Stimulated activated naive CD4-positive, alpha-beta T cell (primary cell): ENCODE measurements around the gene ZNF813.
"Not testable (repeated sequence)": the region's sequence is repeated elsewhere in the genome, so short reads cannot be mapped to it uniquely, and the experiment has no call there.

Source experiments
- DNase-seq, 6 experiments: peaks; one replicate each; lab custom pipeline; 2025; lab: John Stamatoyannopoulos, UW

ZNF813 gene

DNA sequence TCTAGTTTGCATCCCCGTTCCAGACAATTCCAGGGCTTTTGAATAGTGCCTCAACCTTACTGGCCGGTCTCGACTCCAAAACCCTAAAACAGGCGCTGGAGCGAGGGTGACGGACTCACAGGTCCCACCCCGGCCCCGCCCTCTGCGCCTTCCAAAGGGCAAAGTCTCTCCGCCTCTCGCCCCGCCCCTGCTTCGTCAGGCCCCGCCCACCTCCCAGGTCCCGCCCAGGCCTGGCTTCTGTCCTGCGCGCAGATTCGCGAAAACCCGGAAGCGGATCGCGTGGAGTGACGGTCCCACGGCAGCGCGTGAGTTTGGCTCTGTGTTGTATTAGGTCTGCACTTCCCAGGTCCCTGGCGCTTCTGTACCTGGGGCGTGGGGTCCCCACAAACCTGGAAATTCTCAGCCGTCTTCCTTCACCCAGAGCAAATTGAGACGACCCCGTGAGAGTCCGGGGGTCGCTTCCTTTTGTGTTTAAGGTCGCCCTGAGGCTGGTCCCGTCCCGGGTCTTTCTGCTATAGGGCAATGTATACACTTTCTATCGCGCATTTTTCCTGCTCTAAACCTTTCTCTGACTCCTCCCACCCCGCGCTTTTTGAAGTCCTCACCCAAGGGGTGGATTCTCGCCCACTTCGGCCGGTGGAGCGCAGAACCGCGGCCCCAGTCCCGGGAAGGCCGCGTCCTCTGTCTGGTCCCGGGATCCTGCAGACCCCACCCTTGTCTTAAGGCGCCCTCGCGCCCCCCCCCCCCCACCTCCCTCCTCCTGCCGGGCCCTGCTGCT lies at the start of gene ZNF813:
Gene ZNF813, plus strand, starts transcription at position 249 of the 778 bp plus-strand sequence. CDS start 16,090 bp downstream, outside the sequence.
- DNase-seq = peak; percentile 85 to 97 (median 94)

DNA sequence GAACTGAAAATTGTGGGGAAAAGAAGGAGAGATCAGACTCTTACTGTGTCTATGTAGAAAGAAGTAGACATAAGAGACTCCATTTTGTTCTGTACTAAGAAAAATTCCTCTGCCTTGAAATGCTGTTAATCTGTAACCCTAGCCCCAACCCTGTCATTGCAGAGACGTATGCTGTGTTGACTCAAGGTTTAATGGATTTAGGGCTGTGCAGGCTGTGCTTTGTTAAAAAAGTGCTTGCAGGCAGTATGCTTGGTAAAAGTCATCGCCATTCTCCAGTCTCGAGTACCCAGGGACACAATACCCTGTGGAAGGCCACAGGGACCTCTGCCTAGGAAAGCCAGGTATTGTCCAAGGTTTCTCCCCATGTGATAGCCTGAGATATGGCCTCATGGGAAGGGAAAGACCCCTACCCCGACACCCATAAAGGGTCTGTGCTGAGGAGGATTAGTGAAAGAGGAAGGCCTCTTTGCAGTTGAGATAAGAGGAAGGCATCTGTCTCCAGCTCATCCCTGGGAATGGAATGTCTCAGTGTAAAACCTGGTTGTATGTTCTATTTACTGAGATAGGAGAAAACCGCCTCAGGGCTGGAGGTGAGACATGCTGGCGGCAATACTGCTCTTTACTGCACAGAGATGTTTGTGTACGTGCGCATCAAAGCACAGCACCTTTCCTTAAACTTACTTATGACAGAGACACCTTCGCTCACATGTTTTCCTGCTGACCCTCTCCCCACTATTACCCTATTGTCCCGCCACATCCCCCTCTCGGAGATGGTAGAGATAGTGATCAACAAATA lies 46.8 kb upstream of the ZNF813 start:
- not testable (repeated sequence) for DNase-seq

DNA sequence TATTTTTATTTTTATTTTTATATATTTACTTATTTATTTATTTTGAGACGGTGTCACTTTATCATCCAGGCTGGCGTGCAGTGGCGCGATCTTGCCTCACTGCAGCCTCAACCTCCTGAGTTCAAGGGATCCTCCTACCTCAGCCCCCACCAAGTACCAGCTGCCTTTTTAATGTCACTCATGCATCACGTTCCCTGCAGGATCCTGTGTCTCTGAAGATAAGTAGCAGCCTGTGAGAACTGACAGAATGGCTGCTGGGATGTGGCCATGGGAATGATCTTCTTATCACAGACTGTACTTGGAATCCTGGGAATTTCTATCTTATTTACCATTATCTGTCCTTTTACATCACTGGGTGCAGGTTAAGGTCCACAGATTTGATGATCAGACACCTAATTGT lies 45.0 kb upstream of the ZNF813 start:
- no peak for DNase-seq

DNA sequence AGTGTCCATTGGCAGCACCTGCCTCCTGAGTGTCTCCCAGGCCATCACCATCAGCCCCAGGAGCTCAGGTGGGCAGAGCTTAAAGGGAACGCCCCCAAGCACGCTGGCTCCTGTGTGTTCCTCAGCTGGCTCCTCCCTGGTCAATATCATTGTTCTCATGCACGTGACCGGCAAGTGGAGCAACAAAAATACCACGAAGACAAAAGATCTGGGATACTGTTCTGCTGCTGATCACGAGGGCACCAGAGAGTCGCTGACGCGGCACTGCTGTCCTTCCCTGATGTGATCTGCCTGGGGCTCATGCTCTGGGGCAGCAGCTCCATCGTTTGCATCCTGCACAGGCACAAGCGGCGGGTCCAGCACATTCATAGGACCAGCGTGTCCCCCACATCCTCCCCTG lies 44.5 kb upstream of the ZNF813 start:
- DNase-seq = not testable (repeated sequence)

DNA sequence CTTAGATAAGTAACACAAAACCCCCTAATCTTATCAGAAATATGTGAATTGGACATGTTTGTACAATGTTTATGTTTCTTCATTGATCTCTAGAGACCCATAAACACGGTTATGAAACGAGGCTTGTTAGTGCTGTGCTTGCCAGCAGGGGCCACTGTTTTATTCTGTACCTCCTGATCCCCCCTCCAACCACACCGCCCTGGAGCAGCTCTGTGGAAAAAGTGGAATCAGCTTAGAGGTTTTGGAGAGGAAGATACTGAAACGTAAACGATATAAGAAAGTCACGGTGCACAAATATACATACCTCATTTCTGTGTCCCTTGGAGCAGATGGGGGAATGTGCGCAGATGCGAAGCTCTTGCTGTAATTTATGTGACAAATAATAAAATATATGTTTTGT lies 43.9 kb upstream of the ZNF813 start:
- not testable (repeated sequence) for DNase-seq

DNA sequence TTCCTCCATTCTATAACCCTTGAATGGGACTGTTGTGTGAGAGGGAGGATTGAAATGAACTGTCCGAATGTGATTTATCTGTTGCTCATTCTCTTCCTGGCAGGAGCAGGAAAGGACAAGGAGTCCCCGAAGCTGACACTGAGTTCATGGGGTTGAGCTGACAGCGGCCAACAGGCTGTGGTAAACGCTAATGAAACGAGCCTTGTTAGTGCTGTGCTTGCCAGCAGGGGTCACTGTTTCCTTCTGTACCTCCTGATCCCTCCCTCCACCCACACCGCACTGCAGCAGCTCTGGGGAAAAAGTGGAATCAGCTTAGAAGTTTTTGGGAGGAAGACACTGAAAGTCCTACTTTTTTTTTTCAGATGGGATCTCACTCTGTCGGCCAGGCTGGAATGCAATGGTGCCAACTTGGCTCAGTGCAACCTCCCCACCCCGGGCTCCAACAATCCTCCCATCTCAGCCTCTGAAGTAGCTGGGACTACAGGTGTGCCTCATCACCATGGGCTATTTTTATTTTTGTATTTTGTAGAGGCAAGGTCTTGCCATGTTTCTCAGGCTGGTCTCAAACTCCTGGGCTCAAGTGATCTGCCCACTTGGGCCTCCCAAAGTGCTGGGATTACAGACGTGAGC lies 42.5 kb upstream of the ZNF813 start:
- DNase-seq = peak; percentile 27 to 67 (median 52)

DNA sequence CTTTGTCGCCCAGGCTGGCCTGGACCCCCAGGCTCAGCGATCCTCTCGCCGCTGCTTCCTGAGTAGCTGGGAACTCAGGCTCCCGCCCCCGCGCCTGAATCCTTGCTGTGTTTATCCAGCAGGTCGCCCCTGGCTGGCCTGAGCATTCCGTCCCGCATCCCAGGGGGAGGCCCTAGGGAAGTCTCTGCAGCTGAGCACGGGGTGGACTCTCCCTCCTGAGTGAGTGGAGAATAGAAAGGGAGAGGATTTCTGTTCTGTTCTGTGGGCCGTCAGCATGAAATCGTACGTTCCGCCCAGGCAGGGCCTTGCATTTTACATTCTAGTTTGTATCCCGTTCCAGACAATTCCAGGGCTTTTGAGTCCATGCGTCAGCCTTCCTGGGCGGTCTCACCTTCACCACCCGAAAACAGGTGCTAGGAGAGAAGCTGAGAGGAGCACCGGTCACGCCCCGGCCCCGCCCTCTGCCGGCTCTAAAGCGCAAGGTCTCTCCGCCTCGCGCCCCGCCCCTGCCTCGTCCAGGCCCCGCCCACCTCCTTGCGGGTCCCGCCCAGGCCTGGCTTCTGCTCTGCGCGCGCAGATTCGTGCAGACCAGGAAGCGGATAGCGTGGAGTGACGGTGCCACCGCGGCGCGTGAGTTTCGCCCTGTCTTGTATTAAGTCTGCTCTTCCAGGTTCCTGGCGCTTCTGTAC lies 36.0 kb upstream of the ZNF813 start, which contains the start of gene ZNF761:
Gene ZNF761, plus strand, starts transcription at position 586 of the 689 bp plus-strand sequence. CDS start 15,285 bp downstream, outside the sequence.
- peak; percentile 94 to 98 (median 97) for DNase-seq

DNA sequence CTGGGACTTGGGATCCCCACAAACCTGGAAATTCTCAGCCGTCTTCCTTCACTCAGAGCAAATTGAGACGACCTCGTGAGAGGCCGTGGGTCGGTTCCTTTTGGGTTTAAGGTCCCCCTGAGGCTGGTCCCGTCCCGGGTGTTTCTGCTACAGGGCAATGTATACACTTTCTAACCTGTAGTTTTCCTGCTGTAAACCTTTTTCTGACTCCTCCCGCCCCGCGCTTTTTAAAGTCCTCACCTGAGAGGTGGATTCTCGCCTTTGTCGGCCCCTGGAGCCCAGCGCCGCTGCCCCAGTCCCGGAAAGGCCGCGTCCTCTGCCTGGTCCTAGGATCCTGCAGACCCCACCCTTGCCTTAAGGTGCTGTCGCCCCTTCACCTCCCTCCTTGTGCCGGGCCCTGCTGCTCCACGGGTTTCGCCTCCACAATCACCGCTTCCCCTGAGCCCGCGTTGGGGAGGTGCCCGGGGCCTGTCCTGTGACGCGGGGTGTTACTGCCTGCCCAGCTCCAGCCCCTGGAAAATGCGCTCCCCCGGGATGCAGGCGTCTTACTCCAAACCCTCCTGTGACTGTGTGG lies 35.4 kb upstream of the ZNF813 start:
- DNase-seq = peak in 3 of 6 experiments; percentile 14 to 54 (median 26)

DNA sequence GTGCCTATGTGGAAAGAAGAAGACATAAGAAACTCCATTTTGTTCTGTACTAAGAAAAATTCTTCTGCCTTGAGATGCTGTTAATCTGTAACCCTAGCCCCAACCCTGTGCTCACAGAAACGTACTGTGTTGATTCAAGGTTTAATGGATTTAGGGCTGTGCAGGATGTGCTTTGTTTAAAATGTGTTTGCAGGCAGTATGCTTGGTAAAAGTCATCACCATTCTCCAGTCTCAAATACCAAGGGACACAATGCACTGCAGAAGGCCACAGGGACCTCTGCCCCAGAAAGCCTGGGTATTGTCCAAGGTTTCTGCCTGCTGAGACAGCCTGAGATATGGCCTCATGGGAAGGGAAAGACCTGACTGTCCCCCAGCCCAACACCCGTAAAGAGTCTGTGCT lies 23.7 kb upstream of the ZNF813 start:
- not testable (repeated sequence) for DNase-seq

DNA sequence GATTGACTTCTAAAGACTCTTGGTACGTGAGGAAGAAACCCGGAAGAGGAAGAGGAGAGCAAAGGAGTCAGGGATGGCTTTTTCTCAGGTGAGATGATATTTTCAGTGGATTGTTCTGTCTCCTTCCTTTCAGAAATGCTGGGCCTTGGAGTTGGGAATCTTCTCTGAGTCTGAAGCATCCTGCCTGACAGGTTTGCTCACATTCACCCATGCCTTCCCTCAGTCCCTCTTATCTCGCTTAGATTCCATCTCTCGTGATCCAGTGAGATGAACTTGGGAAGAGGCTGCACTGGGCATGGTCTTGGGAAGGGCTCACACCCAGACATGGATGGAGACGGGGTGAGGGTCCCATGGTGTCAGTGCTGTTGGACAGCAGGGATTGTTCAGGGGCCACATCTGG lies 20.3 kb upstream of the ZNF813 start:
- not testable (repeated sequence) for DNase-seq

DNA sequence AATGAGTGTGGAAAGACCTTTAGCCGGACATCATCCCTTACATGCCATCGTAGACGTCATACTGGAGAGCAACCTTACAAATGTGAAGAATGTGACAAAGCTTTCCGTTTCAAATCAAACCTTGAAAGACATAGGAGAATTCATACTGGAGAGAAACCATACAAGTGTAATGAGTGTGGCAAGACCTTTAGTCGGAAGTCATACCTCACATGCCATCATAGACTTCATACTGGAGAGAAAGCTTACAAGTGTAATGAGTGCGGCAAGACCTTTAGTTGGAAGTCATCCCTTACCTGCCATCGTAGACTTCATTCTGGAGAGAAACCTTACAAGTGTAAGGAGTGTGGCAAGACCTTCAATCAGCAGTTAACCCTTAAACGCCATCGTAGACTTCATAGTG lies 11.7 kb upstream of the ZNF813 start:
- DNase-seq = no peak

DNA sequence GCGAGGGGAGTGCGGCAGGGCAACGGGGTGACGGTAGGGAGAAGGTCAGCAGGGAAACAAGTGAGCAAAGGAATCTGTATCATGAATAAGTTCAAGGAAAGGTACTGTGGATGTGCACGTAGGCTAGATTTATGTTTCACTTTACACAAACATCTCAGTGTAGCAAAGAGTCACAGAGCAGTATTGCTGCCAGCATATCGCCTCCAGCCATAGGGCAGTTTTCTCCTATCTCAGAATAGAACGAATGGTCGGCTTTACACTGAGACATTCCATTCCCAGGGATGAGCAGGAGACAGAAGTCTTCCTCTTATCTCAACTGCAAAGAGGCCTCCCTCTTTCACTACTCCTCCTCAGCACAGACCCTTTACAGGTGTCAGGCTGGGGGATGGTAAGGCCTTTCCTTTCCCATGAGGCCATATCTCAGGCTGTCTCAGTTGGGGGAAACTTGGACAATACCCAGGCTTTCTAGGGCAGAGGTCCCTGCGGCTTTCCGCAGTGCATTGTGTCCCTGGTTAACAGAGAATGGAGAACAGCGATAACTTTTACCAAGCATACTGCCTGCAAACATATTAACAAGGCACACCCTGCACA lies 7.3 kb upstream of the ZNF813 start:
- DNase-seq = not testable (repeated sequence)

DNA sequence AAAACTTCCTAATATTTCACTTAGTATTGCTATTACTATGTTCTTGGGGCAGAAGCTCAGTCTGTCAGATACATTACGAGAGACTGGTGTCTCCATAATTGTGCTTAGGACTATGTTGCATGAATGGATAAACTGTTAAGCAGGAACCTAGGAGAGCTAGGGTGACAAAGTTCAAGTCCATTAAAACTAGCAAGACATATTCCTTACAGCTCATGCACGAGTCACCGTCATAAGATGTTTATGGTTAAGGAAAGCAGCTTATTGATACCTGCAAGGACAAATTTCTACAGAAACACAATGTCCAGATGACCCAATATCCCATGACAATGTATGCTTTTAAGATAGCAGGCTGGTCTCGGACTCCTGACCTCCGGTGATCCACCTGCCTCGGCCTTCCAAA lies 5.7 kb upstream of the ZNF813 start:
- no peak for DNase-seq

DNA sequence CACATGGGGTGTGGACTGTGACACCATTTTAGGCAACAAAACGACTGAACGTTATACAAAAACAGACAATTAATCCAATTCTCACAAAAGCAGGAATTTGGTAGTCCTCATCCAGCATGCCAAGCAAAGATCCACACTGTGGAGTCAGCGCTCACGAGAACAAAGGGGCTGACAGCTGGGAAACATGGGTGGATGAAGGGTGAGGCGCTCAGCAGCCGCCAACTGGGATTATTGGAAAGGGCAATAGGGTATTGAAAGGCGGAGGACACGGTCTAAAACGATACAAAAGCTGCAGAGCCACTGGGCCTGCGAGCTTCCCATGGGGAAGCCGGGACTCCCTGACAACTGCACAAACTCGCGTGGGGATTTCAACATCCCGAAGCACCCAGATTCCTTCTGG lies 4.7 kb upstream of the ZNF813 start:
- DNase-seq = no peak

DNA sequence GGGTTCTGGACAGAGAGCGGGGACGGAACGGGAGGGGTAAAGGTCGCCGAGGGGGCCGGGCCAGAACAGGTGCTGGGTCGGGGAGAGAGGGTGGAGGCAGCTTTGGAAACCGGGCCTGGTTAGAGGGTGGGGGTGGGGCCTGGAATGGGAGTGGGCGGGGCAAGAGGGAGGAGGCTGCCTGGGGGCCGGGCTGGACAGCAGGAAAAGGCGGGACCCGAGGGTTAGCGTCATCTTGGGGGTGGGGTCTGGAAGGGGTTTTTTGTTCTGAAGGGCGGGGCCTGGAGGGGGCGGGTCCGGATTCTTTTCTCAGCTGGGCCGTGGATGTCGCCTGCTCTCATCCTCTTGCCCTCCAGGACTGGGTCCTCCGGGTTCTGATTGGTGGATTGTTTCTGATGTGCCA lies 4.3 kb upstream of the ZNF813 start:
- no peak for DNase-seq

DNA sequence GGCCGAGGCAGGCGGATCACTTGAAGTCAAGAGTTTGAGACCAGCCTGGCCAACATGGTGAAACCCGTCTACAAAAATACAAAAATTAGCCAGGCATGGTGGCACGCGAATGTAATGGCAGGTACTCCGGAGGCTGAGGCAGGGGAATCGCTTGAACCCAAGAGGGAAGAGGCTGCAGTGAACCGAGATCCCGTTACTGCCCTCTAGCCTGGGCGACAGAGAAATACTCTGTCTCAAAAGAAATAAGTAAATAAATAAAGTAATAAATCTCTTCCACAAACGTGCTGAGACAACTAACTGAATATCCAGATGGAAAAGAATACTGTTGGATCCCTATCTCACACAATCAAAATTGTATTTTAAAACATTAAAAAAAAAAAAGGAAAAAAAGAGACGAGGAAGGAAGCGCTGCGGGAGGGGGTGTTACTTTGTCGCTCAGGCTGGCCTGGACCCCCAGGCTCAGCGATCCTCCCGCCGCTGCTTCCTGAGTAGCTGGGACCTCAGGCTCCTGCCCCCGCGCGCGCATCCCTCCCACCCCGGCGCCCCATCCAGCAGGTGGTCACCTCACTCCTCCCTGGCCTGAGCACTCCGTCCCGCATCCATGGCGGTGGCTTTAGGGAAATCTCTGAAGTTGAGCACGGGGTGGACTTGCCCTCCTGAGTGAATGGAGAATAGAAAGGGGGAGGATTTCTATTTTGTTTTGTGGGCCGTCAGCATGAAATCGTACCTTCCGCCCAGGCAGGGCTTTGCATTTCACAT lies 628 bp upstream of the ZNF813 start:
- DNase-seq = peak in 1 of 6 experiments; percentile 21

DNA sequence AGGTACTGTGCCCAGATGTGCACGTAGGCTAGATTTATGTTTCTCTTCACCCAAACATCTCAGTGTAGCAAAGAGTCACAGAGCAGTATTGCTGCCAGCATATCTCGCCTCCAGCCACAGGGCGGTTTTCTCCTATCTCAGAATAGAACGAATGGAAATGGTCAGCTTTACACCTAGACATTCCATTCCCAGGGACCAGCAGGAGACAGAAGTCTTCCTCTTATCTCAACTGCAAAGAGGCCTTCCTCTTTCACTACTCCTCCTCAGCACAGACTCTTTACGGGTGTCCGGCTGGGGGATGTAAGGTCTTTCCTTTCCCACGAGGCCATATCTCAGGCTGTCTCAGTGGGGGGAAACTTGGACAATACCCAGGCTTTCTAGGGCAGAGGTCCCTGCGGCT lies 1.1 kb downstream of the ZNF813 start:
- not testable (repeated sequence) for DNase-seq

DNA sequence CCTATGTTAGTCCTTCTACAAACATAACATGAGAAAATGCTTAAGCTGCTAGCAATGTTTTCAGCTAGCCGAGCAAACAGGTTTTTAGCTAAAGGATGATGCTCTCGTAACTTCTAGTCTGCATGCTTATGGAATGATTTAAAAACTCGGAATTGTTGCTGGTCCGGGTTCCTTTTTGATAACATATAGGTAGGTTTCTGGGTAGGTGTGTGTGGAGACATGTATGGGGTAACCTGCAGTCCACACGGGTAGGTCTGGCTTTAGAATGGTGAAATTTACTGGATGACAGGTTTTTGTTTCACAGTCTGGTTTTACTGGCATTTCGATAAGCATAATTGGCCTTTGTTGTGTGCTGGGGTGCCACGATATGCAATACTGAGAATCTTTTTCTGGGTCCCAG lies 4.4 kb downstream of the ZNF813 start:
- no peak for DNase-seq

DNA sequence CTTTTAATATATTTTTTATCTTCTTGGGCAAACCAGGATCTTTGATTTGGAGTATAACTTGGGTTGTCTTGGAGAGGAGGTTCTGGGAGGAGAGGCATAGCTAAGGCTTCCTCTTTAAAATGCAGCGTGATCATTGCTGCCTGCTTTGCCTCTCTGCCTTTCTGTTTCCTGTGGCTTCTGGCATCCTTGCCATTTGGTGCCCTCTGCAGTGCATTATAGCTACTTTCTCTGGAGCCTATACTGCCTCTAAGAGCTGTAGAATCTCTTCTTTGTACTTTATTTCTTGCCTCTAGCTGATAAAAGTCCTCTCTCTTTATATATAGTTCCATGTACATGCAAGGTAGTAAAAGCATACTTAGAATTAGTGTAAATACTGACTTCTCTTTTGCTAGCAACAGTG lies 7.3 kb downstream of the ZNF813 start:
- DNase-seq = not testable (repeated sequence)

DNA sequence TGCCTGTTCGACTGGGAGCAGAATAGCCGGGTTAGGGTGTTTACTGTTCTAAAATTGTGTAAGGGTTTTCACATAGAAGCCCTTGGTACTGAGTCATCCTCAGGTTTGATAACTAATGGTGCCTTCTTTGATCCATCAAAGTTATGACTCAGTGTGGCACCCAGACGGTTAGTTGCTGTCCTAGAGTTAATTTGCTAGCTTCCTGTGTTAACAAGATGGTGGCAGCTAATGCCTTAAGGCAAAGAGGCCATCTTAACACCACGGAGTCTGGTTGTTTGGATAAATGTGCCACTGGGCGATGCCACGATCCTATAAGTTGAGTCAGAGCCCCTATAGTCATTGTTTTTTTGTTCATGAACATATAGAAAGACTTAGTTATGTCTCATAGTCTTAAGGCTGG lies 7.9 kb downstream of the ZNF813 start:
- DNase-seq = not testable (repeated sequence)
